Measurements from ENCODE around the gene TTYH1.

DNA sequence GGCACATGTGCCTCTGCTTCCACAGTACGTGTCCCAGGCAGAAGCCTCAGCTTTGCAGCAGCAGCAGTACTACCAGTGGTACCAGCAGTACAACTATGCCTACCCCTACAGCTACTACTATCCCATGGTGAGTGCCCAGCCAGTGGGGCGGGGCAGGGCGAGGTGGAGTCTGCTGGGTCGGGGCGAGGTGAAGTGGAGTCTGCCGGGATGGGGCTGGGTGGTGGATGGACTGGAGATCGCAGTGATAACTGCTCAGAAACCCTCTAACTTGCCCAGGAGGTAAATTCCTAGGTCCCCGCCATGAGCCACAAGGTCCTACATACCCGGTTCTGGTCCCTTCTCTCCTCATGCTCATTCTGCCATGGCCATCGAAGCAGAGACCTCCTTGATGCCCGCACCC is 37.4 kb downstream of the TTYH1 start:
- TF ChIP-seq, protein P1, sequence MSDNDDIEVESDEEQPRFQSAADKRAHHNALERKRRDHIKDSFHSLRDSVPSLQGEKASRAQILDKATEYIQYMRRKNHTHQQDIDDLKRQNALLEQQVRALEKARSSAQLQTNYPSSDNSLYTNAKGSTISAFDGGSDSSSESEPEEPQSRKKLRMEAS (IDR thresholded peaks at IDR 0.05; ENCODE audit: insufficient read depth, insufficient read length), result no peak
- TF ChIP-seq, protein P2, sequence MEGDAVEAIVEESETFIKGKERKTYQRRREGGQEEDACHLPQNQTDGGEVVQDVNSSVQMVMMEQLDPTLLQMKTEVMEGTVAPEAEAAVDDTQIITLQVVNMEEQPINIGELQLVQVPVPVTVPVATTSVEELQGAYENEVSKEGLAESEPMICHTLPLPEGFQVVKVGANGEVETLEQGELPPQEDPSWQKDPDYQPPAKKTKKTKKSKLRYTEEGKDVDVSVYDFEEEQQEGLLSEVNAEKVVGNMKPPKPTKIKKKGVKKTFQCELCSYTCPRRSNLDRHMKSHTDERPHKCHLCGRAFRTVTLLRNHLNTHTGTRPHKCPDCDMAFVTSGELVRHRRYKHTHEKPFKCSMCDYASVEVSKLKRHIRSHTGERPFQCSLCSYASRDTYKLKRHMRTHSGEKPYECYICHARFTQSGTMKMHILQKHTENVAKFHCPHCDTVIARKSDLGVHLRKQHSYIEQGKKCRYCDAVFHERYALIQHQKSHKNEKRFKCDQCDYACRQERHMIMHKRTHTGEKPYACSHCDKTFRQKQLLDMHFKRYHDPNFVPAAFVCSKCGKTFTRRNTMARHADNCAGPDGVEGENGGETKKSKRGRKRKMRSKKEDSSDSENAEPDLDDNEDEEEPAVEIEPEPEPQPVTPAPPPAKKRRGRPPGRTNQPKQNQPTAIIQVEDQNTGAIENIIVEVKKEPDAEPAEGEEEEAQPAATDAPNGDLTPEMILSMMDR (IDR thresholded peaks at IDR 0.05; ENCODE audit: extremely low read depth in 1 of 2, insufficient read depth in 1 of 2, low read depth in 1 of 2, low read length in 2 of 2), result no peak
- TF ChIP-seq JUN (IDR thresholded peaks at IDR 0.05; ENCODE audit: borderline replicate concordance, insufficient read depth, insufficient read length, low read depth), result no peak
- no peak for TF ChIP-seq EZH2 (IDR thresholded peaks at IDR 0.05; ENCODE audit: borderline replicate concordance, low read depth, low read length, severe bottlenecking)
- no peak for TF ChIP-seq POLR2A (IDR thresholded peaks at IDR 0.05; ENCODE audit: low read depth, low read length)
- no peak for TF ChIP-seq FOS (IDR thresholded peaks at IDR 0.05; ENCODE audit: borderline replicate concordance, insufficient read depth, low read length)
- no peak for TF ChIP-seq GATA2 (IDR thresholded peaks at IDR 0.05; ENCODE audit: insufficient read depth, insufficient read length, low read depth, low read length)
- TF ChIP-seq POLR2AphosphoS5 (IDR thresholded peaks at IDR 0.05; ENCODE audit: insufficient read depth, low read depth, low read length), result no peak
- no peak for TF ChIP-seq MYC (IDR thresholded peaks at IDR 0.05; ENCODE audit: low read depth, low read length)
